GM18505 (cell line): ENCODE data around the gene CLCN3.
"Not testable (repeated sequence)": the region's sequence is repeated elsewhere in the genome, so short reads cannot be mapped to it uniquely, and the experiment has no call there.

Source experiments
- ATAC-seq: cut with Tn5 transposase; IDR thresholded peaks from one replicate; pipeline ENCODE4 v1.9.1; 2021; ENCODE audit not compliant: unreplicated experiment
- POLR2A ChIP-seq: IDR thresholded peaks from 4 replicates; pipeline ENCODE4 v1.6.1; 2011; ENCODE audit warnings: borderline replicate concordance; ENCODE audit not compliant: insufficient read depth, insufficient read length; ENCODE audit errors: extremely low read depth

CLCN3 gene

DNA sequence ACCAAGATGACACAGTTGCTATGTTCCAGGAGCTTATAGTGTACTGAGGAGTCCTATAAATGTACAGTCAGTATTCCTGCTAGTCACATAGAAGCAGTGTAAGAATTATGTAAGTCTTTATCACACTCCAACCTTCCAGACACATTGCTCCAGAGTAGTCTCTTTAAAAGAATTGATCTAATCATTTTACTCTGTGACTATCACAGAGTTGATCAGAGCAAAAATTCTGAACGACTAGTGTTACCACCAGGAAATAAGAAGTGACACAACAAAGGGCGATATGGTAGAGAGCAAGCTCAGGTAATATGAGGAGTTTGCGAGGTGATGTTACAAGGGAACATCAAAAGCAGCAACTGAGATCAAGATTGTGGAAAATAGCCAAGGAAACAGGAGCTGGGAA lies 146.4 kb downstream of the CLCN3 start:
- ATAC-seq, result no peak

DNA sequence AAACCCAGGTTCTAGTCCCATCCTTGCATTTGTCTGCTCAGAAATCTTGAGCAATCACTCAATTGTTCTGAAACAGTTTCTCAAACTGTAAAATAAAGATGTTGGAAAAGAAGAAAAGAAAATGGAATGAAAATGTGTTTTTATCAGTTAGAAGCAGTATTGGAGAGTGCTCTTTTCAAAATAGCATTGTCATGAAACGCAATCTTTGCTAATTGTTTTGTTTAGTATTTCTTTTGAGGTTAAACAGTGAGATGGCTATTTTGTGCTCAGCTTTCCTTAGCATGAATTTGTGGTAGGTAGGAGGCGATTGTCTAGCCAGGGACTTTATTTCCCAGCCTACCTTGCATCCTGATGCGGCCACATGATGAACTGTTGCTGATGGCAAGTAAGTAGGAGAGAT lies 148.0 kb downstream of the CLCN3 start:
- no peak for ATAC-seq

More for the DNA sequence above, 146.4 kb downstream of the CLCN3 start:
- TF ChIP-seq POLR2A, result no peak

DNA sequence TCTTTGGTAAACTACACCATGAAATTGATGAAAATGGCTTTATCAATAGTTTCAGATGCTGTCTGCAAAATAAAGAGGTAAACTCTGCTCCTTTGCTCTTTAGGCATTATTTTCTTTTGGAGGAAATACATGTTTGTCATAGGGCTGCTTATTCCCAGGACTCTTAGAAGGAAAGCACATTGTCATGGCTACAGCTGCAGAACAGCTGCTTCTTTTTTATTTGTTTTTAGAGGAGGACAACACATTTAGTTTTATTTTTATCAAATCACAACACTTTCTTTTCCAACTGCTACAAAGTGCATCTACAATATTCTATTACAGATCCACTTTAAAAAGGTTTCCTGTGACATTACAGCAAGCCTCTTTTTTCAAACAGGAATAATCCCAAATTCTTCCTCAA lies 150.0 kb downstream of the CLCN3 start:
- TF ChIP-seq POLR2A, result no peak
- ATAC-seq, result no peak

More for the DNA sequence above, 148.0 kb downstream of the CLCN3 start:
- no peak for TF ChIP-seq POLR2A

DNA sequence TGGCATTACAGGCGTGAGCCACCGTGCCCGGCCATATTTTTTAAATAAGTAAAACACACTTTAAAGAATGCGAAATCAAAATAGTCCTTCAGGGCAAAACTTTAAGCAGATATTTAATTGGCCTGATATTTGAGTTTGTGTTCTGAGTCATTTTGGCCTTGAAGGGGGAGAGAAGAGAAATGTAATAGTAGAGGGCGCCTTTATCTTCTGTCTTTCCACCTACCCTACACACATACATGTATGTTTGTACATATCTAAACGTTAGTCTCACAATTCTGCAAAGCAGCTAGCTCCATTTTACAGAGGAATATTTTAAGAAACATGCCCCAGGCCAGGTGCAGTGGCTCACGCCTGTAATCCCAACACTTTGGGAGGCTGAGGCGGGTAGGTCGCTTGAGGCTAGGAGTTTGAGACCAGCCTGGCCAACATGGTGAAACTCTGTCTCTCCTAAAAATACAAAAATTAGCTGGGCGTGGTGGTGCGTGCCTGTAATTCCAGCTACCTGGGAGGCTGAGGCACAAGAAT lies 151.2 kb downstream of the CLCN3 start:
- ATAC-seq, result not testable (repeated sequence)
